Progenitor cell of endocrine pancreas (in vitro differentiated cells): ENCODE measurements around the gene CAPN5. TPM values are rescaled to one million over a fixed set of nuclear protein-coding genes. Genes with fewer than 3 reads are reported as not detected.

Experiments
- DNase-seq: peaks from one replicate; pipeline ENCODE4 v3.0.0; 2021; ENCODE audit warnings: low spot score; ENCODE audit not compliant: unreplicated experiment
- H3K27ac Mint-ChIP-seq: 2 replicates; pipeline ENCODE4 v1.8.0; 2021; ENCODE audit warnings: mild to moderate bottlenecking, moderate library complexity, mixed read lengths
- H3K27me3 Mint-ChIP-seq: 2 replicates; pipeline ENCODE4 v1.8.0; 2021; ENCODE audit warnings: mixed read lengths
- H3K36me3 Mint-ChIP-seq: 2 replicates; pipeline ENCODE4 v1.8.0; 2022; ENCODE audit warnings: mixed read lengths; ENCODE audit not compliant: insufficient read depth
- H3K4me1 Mint-ChIP-seq: 2 replicates; pipeline ENCODE4 v1.8.0; 2021; ENCODE audit warnings: low read depth, mixed read lengths
- H3K4me3 Mint-ChIP-seq: 2 replicates; pipeline ENCODE4 v1.8.0; 2021; ENCODE audit warnings: low read depth, mild to moderate bottlenecking, moderate library complexity, mixed read lengths
- H3K9me3 Mint-ChIP-seq: 2 replicates; pipeline ENCODE4 v1.8.0; 2021; ENCODE audit warnings: low read depth, mixed read lengths
- CTCF ChIP-seq: fragments of 200-600 bp; sonication (generic); IDR thresholded peaks from one replicate; pipeline ENCODE4 v1.5.0; 2021; ENCODE audit warnings: antibody characterized with exemption, mild to moderate bottlenecking; ENCODE audit not compliant: unreplicated experiment
- total RNA-seq: library from RNA; stranded (reverse); gene quantifications from 2 replicates; pipeline ENCODE4 v1.2.1, GENCODE V29; 2021

The CAPN5 gene
- total RNA-seq, 1 donor from 2014 or later: 10.9 TPM

GRCh38 chr11:77167791-77168190 is 101.0 kb downstream of the CAPN5 start:
- peaks cover 3% of the 10 kb centered on the region for H3K27me3 Mint-ChIP-seq
- no peaks in the 10 kb centered on the region for H3K36me3 Mint-ChIP-seq
- H3K27ac Mint-ChIP-seq: no peak overlapping the region
- H3K9me3 Mint-ChIP-seq: no peaks in the 10 kb centered on the region
- no peak for TF ChIP-seq CTCF
- no peak overlapping the region for H3K4me3 Mint-ChIP-seq
- H3K4me1 Mint-ChIP-seq: peaks cover 14% of the 10 kb centered on the region
- DNase-seq: no peak

DNA sequence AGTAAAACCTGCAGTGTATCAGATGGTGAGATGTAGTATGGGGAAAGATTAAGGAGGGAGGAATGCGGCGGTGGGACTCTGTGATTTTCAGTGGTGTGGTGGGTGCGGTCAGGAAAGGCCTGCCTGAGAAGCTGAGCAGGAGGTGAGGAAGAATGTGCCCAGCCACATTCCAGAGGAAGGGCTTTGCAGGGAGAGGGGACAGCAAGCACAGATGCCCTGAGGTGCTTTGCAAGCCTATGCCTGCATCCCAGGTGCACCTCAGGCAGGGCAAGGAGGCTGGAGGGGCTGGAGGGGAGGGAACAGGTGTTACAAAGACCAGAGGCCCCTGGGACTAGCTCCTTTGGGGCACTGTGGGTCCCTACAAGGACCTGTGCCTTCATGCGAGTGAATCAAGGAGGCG is 103.3 kb downstream of the CAPN5 start:
- Mint-ChIP-seq H3K36me3 (no peaks in the 10 kb centered on the region), H3K4me1 (peaks cover 25% of the 10 kb centered on the region), H3K9me3 (no peaks in the 10 kb centered on the region), H3K27ac (peak overlapping the region; percentile 62), H3K27me3 (peaks cover 3% of the 10 kb centered on the region), H3K4me3 (no peak overlapping the region)
- no peak for DNase-seq
- TF ChIP-seq CTCF: no peak

- H3K27ac Mint-ChIP-seq: no peak overlapping the region
- H3K4me3 Mint-ChIP-seq: no peak overlapping the region
- TF ChIP-seq CTCF: no peak
These were observed 104.5 kb downstream of the CAPN5 start for GRCh38 chr11:77171254-77171653.

GRCh38 chr11:77171885-77172665 is 105.3 kb downstream of the CAPN5 start:
- H3K27me3 Mint-ChIP-seq: peaks cover 3% of the 10 kb centered on the region
- H3K4me3 Mint-ChIP-seq: no peak overlapping the region
- peaks cover 25% of the 10 kb centered on the region for H3K4me1 Mint-ChIP-seq
- peak; percentile 37 for DNase-seq
- no peak for TF ChIP-seq CTCF
- H3K9me3 Mint-ChIP-seq: no peaks in the 10 kb centered on the region
- H3K27ac Mint-ChIP-seq: no peak overlapping the region
- H3K36me3 Mint-ChIP-seq: no peaks in the 10 kb centered on the region

More at GRCh38 chr11:77171254-77171653, 104.5 kb downstream of the CAPN5 start:
- H3K36me3 Mint-ChIP-seq: no peaks in the 10 kb centered on the region
- H3K9me3 Mint-ChIP-seq: no peaks in the 10 kb centered on the region
- peaks cover 25% of the 10 kb centered on the region for H3K4me1 Mint-ChIP-seq
- DNase-seq: no peak
- peaks cover 3% of the 10 kb centered on the region for H3K27me3 Mint-ChIP-seq

- H3K9me3 Mint-ChIP-seq: no peaks in the 10 kb centered on the region
- no peak overlapping the region for H3K27ac Mint-ChIP-seq
- H3K4me1 Mint-ChIP-seq: peaks cover 25% of the 10 kb centered on the region
- no peak for DNase-seq
- no peak for TF ChIP-seq CTCF
- peaks cover 3% of the 10 kb centered on the region for H3K27me3 Mint-ChIP-seq
- no peaks in the 10 kb centered on the region for H3K36me3 Mint-ChIP-seq
- H3K4me3 Mint-ChIP-seq: no peak overlapping the region
These were observed 105.9 kb downstream of the CAPN5 start for GRCh38 chr11:77172666-77172982.
